HEK293 (cell line): ENCODE results near the gene LRRC23.

Experiments
- EGR2 ChIP-seq: fragments of 450-650 bp; formaldehyde crosslinking; IDR thresholded peaks from 2 replicates; pipeline ENCODE4 v1.5.1; 2016; ENCODE audit warnings: low read depth, missing biosample characterization, missing genetic modification characterization
- GLIS1 ChIP-seq: fragments of 450-650 bp; formaldehyde crosslinking; IDR thresholded peaks from 2 replicates; pipeline ENCODE4 v1.5.1; 2016; ENCODE audit warnings: missing biosample characterization, missing genetic modification characterization
- GLIS2 ChIP-seq: fragments of 450-650 bp; formaldehyde crosslinking; IDR thresholded peaks from 2 replicates; pipeline ENCODE4 v1.5.1; 2016; ENCODE audit warnings: missing biosample characterization, missing genetic modification characterization
- KLF1 ChIP-seq: fragments of 450-650 bp; formaldehyde crosslinking; IDR thresholded peaks from 2 replicates; pipeline ENCODE4 v1.5.1; 2016; ENCODE audit warnings: missing biosample characterization, missing genetic modification characterization
- KLF9 ChIP-seq: fragments of 450-650 bp; formaldehyde crosslinking; IDR thresholded peaks from 2 replicates; pipeline ENCODE4 v1.5.1; 2016; ENCODE audit warnings: missing biosample characterization, missing genetic modification characterization, low read depth
- PRDM1 ChIP-seq: fragments of 450-650 bp; formaldehyde crosslinking; IDR thresholded peaks from 2 replicates; pipeline ENCODE4; 2016; ENCODE audit warnings: missing biosample characterization, missing genetic modification characterization
- SCRT2 ChIP-seq: fragments of 450-650 bp; formaldehyde crosslinking; IDR thresholded peaks from 2 replicates; pipeline ENCODE4 v1.5.1; 2016; ENCODE audit warnings: missing biosample characterization, missing genetic modification characterization
- SP3 ChIP-seq: fragments of 450-650 bp; formaldehyde crosslinking; IDR thresholded peaks from 2 replicates; pipeline ENCODE4 v1.5.1; 2016; ENCODE audit warnings: missing biosample characterization, missing genetic modification characterization
- ZBTB20 ChIP-seq: fragments of 450-650 bp; formaldehyde crosslinking; IDR thresholded peaks from 2 replicates; pipeline ENCODE4 v1.5.1; 2016; ENCODE audit warnings: missing biosample characterization, missing genetic modification characterization
- ZNF169 ChIP-seq: fragments of 450-650 bp; formaldehyde crosslinking; IDR thresholded peaks from 2 replicates; pipeline ENCODE4 v1.5.1; 2016; ENCODE audit warnings: missing biosample characterization, missing genetic modification characterization
- ZNF23 ChIP-seq: fragments of 450-650 bp; formaldehyde crosslinking; IDR thresholded peaks from 2 replicates; pipeline ENCODE4 v1.5.1; 2016; ENCODE audit warnings: missing biosample characterization, missing genetic modification characterization, borderline replicate concordance
- ZNF266 ChIP-seq: fragments of 450-650 bp; formaldehyde crosslinking; IDR thresholded peaks from 2 replicates; pipeline ENCODE4 v1.5.1; 2016; ENCODE audit warnings: missing biosample characterization, missing genetic modification characterization, low read depth
- ZNF341 ChIP-seq: fragments of 450-650 bp; formaldehyde crosslinking; IDR thresholded peaks from 2 replicates; pipeline ENCODE4; 2016; ENCODE audit warnings: low read depth, missing biosample characterization, missing genetic modification characterization
- ZNF366 ChIP-seq: fragments of 450-650 bp; formaldehyde crosslinking; conservative IDR thresholded peaks from 2 replicates; pipeline ENCODE4 v1.5.1; 2016; ENCODE audit warnings: missing biosample characterization, missing genetic modification characterization
- ZNF501 ChIP-seq: fragments of 450-650 bp; formaldehyde crosslinking; IDR thresholded peaks from 2 replicates; pipeline ENCODE4 v1.5.1; 2016; ENCODE audit warnings: missing biosample characterization, missing genetic modification characterization
- ZNF510 ChIP-seq: fragments of 450-650 bp; formaldehyde crosslinking; IDR thresholded peaks from 2 replicates; pipeline ENCODE4 v1.5.1; 2018; ENCODE audit warnings: mild to moderate bottlenecking, missing genetic modification characterization, missing biosample characterization; ENCODE audit not compliant: insufficient replicate concordance
- ZNF600 ChIP-seq: fragments of 450-650 bp; formaldehyde crosslinking; IDR thresholded peaks from 2 replicates; pipeline ENCODE4 v1.5.1; 2016; ENCODE audit warnings: missing biosample characterization, missing genetic modification characterization
- ZNF776 ChIP-seq: fragments of 450-650 bp; formaldehyde crosslinking; IDR thresholded peaks from 2 replicates; pipeline ENCODE4 v1.5.0; 2017; ENCODE audit warnings: missing biosample characterization, missing genetic modification characterization, borderline replicate concordance
- TF ChIP-seq, protein P1 (sequence below): fragments of 450-650 bp; formaldehyde crosslinking; IDR thresholded peaks from 2 replicates; pipeline ENCODE4 v1.5.1; 2017; ENCODE audit warnings: missing biosample characterization, missing genetic modification characterization
- TF ChIP-seq, protein P2 (sequence below): fragments of 450-650 bp; IDR thresholded peaks from 2 replicates; pipeline ENCODE4 v1.5.1; 2018; ENCODE audit warnings: missing biosample characterization, mild to moderate bottlenecking, missing genetic modification characterization
- TF ChIP-seq, protein P3 (sequence below): fragments of 450-650 bp; formaldehyde crosslinking; IDR thresholded peaks from 2 replicates; pipeline ENCODE4 v1.5.1; 2016; ENCODE audit warnings: missing biosample characterization, missing genetic modification characterization
- TF ChIP-seq, protein P4 (sequence below): fragments of 450-650 bp; formaldehyde crosslinking; IDR thresholded peaks from 2 replicates; pipeline ENCODE4 v1.5.1; 2016; ENCODE audit warnings: missing biosample characterization, missing genetic modification characterization
- TF ChIP-seq, protein P5 (sequence below): fragments of 450-650 bp; formaldehyde crosslinking; conservative IDR thresholded peaks from 2 replicates; pipeline ENCODE4 v1.5.1; 2016; ENCODE audit warnings: low read depth, missing biosample characterization, missing genetic modification characterization
- TF ChIP-seq, protein P6 (sequence below): fragments of 450-650 bp; formaldehyde crosslinking; IDR thresholded peaks from 2 replicates; pipeline ENCODE4 v1.5.1; 2016; ENCODE audit warnings: missing biosample characterization, missing genetic modification characterization

LRRC23 gene

DNA sequence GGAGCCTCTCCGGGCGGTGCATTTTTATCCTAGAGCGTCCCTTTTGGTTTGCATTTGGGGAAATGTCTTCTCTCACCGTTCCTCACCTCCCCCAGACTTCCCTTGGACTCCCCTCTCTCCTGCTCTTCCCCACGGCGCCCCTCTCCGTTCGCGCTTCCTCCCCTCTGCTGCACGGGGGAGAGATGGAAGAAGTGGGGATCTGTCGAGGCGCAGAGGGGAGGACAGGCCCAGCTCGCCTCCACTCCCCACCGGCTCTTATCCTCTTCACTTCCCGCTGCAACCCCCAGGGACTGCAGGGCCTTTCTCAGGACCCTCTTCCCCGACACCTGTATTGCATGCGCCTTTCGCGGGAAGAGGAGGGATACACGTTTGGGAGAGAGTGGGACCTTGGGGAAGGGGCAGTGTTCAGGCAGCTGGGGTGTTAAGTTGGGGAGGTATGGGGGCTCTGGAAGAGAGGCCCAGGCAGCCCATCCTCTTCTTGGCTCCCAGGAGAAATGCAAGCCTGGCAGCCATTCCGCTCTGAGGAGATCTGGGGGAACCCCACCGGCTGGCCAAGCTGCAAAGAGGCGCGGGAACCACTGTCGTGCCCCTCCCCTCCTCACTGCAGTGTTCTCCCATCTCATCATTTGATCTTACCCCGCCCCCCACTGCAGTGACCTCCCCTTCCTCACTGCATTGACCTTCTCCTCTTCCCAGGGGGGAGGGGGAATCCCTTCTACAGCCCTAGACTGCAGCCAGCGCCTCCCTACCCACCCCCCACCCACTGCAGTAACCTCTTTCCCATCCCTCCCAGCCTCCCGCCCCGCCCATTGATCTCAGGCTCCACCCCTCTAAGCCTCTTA lies 10.5 kb downstream of the LRRC23 start (continued):
- TF ChIP-seq, protein P1, sequence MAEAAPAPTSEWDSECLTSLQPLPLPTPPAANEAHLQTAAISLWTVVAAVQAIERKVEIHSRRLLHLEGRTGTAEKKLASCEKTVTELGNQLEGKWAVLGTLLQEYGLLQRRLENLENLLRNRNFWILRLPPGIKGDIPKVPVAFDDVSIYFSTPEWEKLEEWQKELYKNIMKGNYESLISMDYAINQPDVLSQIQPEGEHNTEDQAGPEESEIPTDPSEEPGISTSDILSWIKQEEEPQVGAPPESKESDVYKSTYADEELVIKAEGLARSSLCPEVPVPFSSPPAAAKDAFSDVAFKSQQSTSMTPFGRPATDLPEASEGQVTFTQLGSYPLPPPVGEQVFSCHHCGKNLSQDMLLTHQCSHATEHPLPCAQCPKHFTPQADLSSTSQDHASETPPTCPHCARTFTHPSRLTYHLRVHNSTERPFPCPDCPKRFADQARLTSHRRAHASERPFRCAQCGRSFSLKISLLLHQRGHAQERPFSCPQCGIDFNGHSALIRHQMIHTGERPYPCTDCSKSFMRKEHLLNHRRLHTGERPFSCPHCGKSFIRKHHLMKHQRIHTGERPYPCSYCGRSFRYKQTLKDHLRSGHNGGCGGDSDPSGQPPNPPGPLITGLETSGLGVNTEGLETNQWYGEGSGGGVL (tag by site-specific recombination) = peak; percentile 61
- TF ChIP-seq SP3 = peak; percentile 76
- peak; percentile 67 for TF ChIP-seq GLIS2 (tag by site-specific recombination)
- TF ChIP-seq ZNF501 (tag by site-specific recombination) = peak; percentile 3; the same call in 1 of the 2 replicates
- TF ChIP-seq, protein P2, sequence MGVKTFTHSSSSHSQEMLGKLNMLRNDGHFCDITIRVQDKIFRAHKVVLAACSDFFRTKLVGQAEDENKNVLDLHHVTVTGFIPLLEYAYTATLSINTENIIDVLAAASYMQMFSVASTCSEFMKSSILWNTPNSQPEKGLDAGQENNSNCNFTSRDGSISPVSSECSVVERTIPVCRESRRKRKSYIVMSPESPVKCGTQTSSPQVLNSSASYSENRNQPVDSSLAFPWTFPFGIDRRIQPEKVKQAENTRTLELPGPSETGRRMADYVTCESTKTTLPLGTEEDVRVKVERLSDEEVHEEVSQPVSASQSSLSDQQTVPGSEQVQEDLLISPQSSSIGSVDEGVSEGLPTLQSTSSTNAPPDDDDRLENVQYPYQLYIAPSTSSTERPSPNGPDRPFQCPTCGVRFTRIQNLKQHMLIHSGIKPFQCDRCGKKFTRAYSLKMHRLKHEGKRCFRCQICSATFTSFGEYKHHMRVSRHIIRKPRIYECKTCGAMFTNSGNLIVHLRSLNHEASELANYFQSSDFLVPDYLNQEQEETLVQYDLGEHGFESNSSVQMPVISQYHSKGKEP (tag by site-specific recombination) = no peak
- no peak for TF ChIP-seq ZNF776 (tag by site-specific recombination)
- no peak for TF ChIP-seq ZNF169 (tag by site-specific recombination)
- TF ChIP-seq, protein P3, sequence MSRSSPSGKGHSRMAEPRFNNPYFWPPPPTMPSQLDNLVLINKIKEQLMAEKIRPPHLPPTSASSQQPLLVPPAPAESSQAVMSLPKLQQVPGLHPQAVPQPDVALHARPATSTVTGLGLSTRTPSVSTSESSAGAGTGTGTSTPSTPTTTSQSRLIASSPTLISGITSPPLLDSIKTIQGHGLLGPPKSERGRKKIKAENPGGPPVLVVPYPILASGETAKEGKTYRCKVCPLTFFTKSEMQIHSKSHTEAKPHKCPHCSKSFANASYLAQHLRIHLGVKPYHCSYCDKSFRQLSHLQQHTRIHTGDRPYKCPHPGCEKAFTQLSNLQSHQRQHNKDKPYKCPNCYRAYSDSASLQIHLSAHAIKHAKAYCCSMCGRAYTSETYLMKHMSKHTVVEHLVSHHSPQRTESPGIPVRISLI (tag by site-specific recombination) = no peak
- no peak for TF ChIP-seq ZNF510
- peak; percentile 60; the same call in 1 of the 2 replicates for TF ChIP-seq ZNF366 (tag by site-specific recombination)
- TF ChIP-seq, protein P4, sequence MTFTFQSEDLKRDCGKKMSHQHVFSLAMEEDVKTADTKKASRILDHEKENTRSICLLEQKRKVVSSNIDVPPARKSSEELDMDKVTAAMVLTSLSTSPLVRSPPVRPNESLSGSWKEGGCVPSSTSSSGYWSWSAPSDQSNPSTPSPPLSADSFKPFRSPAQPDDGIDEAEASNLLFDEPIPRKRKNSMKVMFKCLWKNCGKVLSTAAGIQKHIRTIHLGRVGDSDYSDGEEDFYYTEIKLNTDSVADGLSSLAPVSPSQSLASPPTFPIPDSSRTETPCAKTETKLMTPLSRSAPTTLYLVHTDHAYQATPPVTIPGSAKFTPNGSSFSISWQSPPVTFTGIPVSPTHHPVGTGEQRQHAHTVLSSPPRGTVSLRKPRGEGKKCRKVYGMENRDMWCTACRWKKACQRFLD (tag by site-specific recombination) = no peak
- TF ChIP-seq ZNF600 (tag by site-specific recombination) = no peak
- peak; percentile 62; the same call in 1 of the 2 replicates for TF ChIP-seq GLIS1
- peak; percentile 58 for TF ChIP-seq KLF1 (tag by site-specific recombination)
- no peak for TF ChIP-seq ZNF23 (tag by site-specific recombination)
- 0 out of 2 replicates have a peak, but pooled peaks have one; percentile 7 for TF ChIP-seq ZNF266
- no peak for TF ChIP-seq SCRT2 (tag by site-specific recombination)
- TF ChIP-seq, protein P5, sequence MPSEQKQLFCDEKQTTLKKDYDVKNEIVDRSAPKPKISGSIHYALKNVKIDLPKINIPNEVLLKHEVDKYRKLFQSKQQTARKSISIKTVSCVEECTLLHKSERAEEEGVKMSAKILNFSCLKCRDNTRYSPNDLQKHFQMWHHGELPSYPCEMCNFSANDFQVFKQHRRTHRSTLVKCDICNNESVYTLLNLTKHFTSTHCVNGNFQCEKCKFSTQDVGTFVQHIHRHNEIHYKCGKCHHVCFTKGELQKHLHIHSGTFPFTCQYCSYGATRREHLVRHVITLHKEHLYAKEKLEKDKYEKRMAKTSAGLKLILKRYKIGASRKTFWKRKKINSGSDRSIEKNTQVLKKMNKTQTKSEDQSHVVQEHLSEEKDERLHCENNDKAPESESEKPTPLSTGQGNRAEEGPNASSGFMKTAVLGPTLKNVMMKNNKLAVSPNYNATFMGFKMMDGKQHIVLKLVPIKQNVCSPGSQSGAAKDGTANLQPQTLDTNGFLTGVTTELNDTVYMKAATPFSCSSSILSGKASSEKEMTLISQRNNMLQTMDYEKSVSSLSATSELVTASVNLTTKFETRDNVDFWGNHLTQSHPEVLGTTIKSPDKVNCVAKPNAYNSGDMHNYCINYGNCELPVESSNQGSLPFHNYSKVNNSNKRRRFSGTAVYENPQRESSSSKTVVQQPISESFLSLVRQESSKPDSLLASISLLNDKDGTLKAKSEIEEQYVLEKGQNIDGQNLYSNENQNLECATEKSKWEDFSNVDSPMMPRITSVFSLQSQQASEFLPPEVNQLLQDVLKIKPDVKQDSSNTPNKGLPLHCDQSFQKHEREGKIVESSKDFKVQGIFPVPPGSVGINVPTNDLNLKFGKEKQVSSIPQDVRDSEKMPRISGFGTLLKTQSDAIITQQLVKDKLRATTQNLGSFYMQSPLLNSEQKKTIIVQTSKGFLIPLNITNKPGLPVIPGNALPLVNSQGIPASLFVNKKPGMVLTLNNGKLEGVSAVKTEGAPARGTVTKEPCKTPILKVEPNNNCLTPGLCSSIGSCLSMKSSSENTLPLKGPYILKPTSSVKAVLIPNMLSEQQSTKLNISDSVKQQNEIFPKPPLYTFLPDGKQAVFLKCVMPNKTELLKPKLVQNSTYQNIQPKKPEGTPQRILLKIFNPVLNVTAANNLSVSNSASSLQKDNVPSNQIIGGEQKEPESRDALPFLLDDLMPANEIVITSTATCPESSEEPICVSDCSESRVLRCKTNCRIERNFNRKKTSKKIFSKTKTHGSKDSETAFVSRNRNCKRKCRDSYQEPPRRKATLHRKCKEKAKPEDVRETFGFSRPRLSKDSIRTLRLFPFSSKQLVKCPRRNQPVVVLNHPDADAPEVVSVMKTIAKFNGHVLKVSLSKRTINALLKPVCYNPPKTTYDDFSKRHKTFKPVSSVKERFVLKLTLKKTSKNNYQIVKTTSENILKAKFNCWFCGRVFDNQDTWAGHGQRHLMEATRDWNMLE (tag by site-specific recombination) = no peak
- peak; percentile 73 for TF ChIP-seq ZNF341 (tag by site-specific recombination)
- TF ChIP-seq, protein P6, sequence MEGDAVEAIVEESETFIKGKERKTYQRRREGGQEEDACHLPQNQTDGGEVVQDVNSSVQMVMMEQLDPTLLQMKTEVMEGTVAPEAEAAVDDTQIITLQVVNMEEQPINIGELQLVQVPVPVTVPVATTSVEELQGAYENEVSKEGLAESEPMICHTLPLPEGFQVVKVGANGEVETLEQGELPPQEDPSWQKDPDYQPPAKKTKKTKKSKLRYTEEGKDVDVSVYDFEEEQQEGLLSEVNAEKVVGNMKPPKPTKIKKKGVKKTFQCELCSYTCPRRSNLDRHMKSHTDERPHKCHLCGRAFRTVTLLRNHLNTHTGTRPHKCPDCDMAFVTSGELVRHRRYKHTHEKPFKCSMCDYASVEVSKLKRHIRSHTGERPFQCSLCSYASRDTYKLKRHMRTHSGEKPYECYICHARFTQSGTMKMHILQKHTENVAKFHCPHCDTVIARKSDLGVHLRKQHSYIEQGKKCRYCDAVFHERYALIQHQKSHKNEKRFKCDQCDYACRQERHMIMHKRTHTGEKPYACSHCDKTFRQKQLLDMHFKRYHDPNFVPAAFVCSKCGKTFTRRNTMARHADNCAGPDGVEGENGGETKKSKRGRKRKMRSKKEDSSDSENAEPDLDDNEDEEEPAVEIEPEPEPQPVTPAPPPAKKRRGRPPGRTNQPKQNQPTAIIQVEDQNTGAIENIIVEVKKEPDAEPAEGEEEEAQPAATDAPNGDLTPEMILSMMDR (tag by site-specific recombination) = peak; percentile 5; the same call in 1 of the 2 replicates
- TF ChIP-seq KLF9 (tag by site-specific recombination) = 0 out of 2 replicates have a peak, but pooled peaks have one; percentile 37
- TF ChIP-seq EGR2 (tag by site-specific recombination) = peak; percentile 52
- TF ChIP-seq PRDM1 (tag by site-specific recombination) = no peak
- peak; percentile 63; the same call in 1 of the 2 replicates for TF ChIP-seq ZBTB20 (tag by site-specific recombination)
